Activated CD4-positive, alpha-beta T cell treated with anti-CD3 and anti-CD28 coated beads, Interleukin-2, amount 50 U/mL, for 48 hours (primary cell): ENCODE measurements around the gene MACO1.
A peak's percentile ranks its signal among the peaks of the same experiment; 100 is the strongest.

ENCODE experiments used
- DNase-seq, 2 experiments: peaks; one replicate each; pipeline ENCODE4 v3.0.0-alpha.2; 2020

Gene MACO1

DNA sequence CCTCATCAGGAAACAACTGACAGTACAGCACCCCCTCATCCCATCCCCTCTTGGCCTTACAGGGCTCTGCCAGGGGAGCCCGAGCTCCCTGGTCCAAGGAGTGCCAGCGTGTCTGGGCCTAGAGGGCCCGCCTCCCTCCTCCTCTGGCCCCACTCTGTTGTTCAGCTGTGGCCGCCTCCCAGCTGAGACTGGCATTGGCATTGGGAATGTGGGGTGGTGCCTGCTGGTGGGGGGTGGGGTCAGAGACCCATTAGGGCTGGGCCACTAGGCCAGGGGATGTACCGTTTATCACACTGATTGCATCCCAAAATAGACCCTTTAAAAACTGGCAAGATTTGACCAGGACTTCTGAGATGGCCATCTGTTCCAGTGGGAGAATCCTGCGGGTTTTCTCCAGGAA is 114.1 kb downstream of the MACO1 start:
- DNase-seq: no peak

DNA sequence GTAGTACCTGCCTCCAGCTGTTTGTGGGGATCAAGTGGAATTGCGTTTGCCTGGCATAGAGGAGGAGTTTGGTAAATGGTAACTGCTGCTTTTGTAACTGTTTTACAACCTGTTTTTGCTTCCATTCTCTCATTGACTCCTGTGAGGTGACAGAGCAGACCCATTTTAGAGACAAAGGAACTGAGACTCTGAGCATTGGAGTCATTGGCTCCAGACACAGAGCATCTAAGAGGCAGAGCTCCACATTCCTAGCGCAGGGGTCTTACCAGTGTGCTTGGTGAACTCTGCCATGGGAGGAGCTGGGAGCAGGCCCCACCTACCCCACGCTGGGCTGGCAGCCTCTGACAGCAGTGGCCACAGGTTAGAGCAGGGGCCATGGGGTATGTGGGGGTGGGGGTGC is 115.1 kb downstream of the MACO1 start:
- DNase-seq: no peak

DNA sequence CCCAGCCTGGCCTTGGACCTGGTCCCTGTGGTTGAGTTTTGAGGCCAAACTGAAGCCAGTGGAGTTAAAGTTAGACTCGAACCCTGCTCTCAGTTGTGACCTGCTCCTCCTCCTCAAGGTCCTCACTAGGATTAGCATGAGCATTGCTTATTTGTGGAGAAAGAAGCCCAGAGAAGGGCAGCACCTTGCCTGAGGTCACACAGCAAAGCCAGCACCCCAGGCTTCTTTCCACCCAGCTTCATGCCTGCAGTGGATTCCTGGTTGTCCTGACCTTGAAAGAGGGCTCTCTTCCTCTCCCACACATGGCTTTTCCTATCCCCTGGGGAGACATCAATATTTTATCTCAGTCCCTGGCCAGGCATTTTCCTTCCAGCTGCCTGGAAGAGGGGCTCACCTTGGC is 115.5 kb downstream of the MACO1 start:
- DNase-seq: no peak

DNA sequence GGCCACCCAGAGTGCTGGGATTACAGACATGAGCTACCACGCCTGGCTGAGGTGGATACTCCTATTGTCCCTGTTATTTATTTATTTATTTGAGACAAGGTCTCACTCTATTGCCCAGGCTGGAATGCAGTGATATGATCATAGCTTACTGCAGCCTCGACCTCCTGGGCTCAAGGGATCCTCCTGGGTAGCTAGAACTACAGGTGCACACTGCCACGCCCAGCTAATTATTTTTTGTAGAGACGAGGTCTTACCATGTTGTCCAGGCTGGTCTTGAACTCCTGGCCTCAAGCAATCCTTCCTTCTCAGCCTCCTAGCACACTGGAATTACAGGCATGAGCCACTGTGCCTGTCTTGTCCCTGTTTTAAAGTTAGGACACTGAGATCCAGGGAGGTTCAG is 117.9 kb downstream of the MACO1 start:
- no peak for DNase-seq

DNA sequence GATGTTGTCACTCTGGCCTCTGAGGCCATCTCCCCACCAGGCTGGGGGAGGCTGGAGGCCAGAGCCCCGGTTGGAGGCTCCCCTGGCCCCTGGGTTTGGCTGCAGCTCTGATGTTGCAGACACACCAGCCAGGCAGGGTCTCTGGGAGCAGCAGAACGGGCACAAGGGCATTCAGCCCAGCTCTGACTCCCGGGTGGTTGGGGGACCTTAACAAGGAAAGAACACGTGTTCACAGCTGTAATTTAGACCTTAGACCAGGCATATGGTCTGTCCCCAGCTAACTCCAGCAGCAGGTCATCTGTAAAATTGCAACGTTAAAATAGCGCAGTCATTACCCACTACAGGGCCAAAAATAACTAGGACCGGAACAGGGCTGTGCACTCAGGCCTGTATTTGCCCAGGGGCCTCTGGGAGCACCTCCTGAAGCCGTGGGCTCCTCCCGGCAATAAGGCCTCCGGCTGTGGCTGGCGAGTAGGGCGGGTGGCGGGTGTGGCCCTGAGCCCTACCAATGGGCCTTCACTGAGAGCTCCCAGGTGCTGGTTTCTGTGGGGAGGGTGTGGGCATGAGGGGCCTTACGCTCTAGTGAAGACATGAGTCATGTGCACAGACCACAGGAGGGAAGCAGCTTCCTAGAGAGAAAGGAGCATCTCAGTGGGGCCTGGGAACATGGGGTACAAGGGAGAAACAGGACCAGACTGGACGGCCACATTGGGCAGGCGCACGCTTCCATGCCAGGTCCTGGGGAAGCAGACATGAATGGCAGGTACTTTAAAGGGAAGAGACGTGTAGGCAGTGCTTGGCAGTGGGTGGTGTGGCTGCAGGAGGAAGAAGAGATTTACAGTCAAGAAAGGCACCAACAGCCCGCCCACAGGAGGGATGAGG is 118.8 kb downstream of the MACO1 start:
- peak; percentile 86 to 90 for DNase-seq
